Kidney epithelial cell (primary cell): ENCODE measurements around the gene MINPP1. TPM values are rescaled to one million over a fixed set of nuclear protein-coding genes. Genes with fewer than 3 reads are reported as not detected.

Experiments used
- DNase-seq: peaks from one replicate; pipeline ENCODE4 v3.0.0-alpha.2; 2010; ENCODE audit warnings: low read depth
- H3K27me3 ChIP-seq: 2 replicates; pipeline ENCODE4 v1.6.0; 2011; ENCODE audit warnings: low read length; ENCODE audit not compliant: control insufficient read depth, insufficient read depth
- H3K36me3 ChIP-seq: 2 replicates; pipeline ENCODE4 v1.5.1; 2011; ENCODE audit warnings: low read length; ENCODE audit not compliant: control insufficient read depth, insufficient read depth
- H3K4me3 ChIP-seq: 2 replicates; pipeline ENCODE4 v1.5.1; 2011; ENCODE audit warnings: low read depth, mild to moderate bottlenecking, control low read depth, low read length
- total RNA-seq: library from RNA; depleted of rRNA; stranded (reverse); fragments of >200 nt; gene quantifications from 2 replicates; pipeline ENCODE4 v1.2.3, GENCODE V29; 2015
- TF ChIP-seq, protein P1 (sequence below): IDR thresholded peaks from 2 replicates; pipeline ENCODE4 v1.5.1; 2011; ENCODE audit warnings: mild to moderate bottlenecking, moderate library complexity, low read length, control low read depth, inconsistent platforms; ENCODE audit not compliant: insufficient read depth, poor library complexity, severe bottlenecking

MINPP1 gene
- total RNA-seq, 1 donor from 2014 or later, result 26.9 TPM

DNA sequence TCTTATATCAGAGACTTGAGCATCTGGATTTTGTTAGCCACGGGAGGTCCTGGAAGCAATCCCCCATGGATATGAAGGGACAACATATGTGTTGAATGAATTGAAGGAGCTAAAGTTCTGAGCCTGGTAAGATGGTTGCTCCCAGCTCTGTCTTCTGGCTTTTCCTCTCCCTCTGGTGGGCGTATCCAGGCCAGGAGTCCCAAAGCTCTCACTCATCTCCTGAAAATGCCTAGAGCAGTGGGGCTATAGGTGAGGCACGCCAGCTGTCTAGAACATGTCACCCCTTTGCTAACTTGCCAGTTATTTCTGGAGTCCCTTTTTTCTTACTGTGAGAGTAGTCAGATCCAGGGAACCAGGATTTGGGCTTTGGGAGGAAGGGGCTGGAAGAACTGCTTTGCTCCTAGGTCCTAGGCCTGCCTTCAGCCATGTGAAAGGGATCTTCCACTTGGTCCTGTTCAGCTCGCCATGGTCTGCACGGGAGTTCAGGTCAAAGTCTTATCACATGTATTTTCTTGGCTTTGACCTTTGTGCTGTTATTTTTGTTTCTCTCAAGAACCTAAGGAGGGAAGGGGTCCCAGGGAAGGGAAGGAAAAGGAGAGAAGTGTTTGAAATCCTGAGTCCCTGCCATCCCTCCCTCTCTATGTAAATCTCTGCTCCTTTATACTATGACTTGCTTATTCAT is 73.6 kb downstream of the MINPP1 start:
- no peak for DNase-seq
- Histone ChIP-seq H3K4me3 (no peak overlapping the region), H3K27me3 (no peaks in the 10 kb centered on the region), H3K36me3 (no peaks in the 10 kb centered on the region)
- TF ChIP-seq, protein P1, sequence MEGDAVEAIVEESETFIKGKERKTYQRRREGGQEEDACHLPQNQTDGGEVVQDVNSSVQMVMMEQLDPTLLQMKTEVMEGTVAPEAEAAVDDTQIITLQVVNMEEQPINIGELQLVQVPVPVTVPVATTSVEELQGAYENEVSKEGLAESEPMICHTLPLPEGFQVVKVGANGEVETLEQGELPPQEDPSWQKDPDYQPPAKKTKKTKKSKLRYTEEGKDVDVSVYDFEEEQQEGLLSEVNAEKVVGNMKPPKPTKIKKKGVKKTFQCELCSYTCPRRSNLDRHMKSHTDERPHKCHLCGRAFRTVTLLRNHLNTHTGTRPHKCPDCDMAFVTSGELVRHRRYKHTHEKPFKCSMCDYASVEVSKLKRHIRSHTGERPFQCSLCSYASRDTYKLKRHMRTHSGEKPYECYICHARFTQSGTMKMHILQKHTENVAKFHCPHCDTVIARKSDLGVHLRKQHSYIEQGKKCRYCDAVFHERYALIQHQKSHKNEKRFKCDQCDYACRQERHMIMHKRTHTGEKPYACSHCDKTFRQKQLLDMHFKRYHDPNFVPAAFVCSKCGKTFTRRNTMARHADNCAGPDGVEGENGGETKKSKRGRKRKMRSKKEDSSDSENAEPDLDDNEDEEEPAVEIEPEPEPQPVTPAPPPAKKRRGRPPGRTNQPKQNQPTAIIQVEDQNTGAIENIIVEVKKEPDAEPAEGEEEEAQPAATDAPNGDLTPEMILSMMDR, result no peak

DNA sequence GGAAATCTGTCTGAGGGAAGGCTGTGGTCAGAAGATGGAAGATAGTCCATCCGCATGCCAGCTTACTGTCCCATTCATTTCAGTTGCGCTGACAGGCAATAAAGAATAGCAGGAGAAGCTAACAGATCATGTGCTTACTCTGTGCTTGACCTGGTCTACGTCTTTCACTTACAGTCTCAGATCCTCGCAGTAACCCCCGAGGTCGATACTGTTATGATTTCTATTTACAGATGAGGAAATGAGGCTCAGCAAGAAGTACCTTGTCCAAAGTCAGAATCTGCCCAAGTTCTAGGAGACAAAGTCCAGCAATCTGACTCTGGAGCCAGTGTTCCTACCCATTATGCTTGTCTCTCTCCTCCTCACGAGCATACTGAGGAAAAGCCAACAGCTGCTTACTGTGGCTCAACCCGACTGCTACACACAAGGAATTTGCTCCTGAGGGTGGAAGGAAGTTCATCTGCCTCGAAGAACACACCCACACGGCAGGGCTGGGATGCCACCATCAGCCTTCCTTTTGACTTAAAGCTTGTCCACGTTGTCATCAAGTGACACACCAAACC is 74.2 kb downstream of the MINPP1 start:
- no peak for DNase-seq
- Histone ChIP-seq H3K4me3 (no peak overlapping the region), H3K27me3 (no peaks in the 10 kb centered on the region), H3K36me3 (no peaks in the 10 kb centered on the region)
- TF ChIP-seq, protein P1, result no peak

DNA sequence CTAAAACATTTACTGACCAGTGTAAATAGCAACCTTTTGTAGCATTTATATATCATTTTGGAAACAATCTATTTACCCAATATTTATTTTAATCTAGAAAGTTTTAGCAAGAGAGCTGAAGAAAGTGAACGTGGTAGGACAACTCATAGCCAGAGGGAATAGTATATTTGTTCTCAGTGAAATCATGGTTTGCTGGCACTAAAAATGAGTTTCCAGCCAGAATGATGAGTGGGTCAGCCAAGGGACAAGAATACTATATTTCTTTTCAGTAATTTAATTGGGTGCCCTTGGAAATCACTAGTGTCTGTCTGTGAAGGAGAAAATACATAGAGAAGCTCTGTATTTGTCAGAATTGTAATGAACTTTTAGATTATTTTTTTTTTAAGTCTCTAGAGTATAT is 74.9 kb downstream of the MINPP1 start:
- TF ChIP-seq, protein P1, result no peak
- no peak overlapping the region for H3K4me3 ChIP-seq
- H3K36me3 ChIP-seq, result no peaks in the 10 kb centered on the region
- DNase-seq, result no peak
- no peaks in the 10 kb centered on the region for H3K27me3 ChIP-seq

DNA sequence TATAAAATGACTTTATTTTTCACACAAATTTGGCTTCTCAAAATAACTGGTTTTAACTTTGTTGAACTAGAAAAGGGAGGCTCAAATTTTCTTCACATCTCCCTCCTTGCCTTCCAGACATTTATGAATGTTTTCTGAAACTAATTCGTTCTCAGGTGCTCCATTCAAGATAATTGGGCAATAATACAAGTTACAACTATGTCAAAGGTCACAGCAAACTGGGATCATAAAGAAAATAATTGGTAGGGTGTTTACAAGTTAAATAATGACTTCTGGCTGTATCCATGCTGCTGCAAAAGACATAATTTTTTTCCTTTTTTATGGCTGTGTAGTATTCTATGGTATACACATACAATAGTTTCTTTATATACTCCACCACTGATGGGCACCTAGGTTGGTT is 75.3 kb downstream of the MINPP1 start:
- no peaks in the 10 kb centered on the region for H3K36me3 ChIP-seq
- DNase-seq, result no peak
- H3K27me3 ChIP-seq, result no peaks in the 10 kb centered on the region
- H3K4me3 ChIP-seq, result no peak overlapping the region
- TF ChIP-seq, protein P1, result no peak

DNA sequence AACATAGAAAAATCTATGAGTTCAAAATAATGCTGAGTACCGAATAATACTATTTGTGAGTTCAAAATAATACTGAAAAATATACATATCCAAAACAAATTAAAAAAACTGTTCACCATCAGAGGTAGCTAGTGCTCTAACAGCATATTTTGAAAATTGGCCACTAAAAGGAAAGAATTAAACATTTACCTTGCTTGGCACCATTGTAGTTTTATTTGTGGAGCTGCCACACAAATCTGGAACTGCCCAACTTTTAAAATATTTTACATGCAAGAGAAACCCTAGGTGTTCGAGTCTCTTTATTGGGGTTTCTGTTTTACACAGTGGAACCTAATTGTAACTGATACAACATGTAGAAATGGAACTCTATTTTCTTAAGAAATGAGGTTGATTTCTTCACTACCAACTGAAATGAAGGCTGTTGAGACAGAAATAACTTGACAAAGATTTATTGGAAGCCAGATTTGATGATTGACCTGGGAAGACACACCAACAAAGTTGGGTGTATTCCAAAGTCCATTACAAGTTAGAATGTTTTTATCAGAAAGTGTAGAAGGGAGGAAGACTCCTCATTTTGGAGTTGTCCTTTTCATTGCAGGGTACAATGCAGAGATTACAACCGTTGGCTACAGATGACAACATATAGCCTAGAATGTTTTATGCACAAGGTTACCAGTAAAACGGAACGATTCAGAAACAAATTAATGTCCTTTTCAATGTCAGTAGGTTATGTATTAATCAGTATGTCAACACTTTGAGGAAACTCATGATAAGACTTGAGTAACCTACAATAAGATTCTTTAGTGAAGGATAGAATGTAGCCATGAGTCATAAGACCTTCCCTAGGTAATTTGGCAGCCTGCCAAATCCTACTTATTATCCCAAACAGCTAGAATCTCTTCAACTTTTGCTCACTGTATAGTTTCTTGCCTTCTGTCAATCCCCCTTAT is 81.1 kb downstream of the MINPP1 start:
- Histone ChIP-seq H3K36me3 (no peaks in the 10 kb centered on the region), H3K4me3 (no peak overlapping the region), H3K27me3 (no peaks in the 10 kb centered on the region)
- DNase-seq, result peak; percentile 80
- TF ChIP-seq, protein P1, result no peak
